Natural killer cell (primary cell): ENCODE data around the gene RUNX1. TPM values are rescaled to one million over a fixed set of nuclear protein-coding genes. Genes with fewer than 3 reads are reported as not detected.
"Not testable (repeated sequence)": the region's sequence is repeated elsewhere in the genome, so short reads cannot be mapped to it uniquely, and the experiment has no call there.

ENCODE experiments used
- ATAC-seq, 3 donors: fragments of 150-1000 bp in 2 of 3; fragments of 200-7000 bp in 1 of 3; cut with Tn5 transposase; 1 replicate in 1 of 3; 2 replicates in 2 of 3; pipeline ENCODE4 v1.10.0; 2021; ENCODE audit warnings: mild to moderate bottlenecking in 2 of 3, moderate library complexity in 2 of 3
- DNase-seq, 2 donors: peaks; one replicate each; pipeline versions ENCODE4 v3.0.0 to v3.0.0-alpha.2; 2013 to 2021; ENCODE audit warnings: mixed read lengths in 1 of 2
- H3K27ac ChIP-seq: one replicate; pipeline ENCODE4 v1.5.1; 2013; ENCODE audit warnings: mild to moderate bottlenecking, low read length
- H3K27me3 ChIP-seq: one replicate; pipeline ENCODE4 v1.6.1; 2013; ENCODE audit warnings: low read length; ENCODE audit not compliant: control insufficient read depth, insufficient read depth
- H3K36me3 ChIP-seq: one replicate; pipeline ENCODE4 v1.6.1; 2013; ENCODE audit warnings: low read length; ENCODE audit not compliant: control insufficient read depth, insufficient read depth
- H3K4me1 ChIP-seq: one replicate; pipeline ENCODE4 v1.6.1; 2013; ENCODE audit warnings: low read length; ENCODE audit not compliant: control insufficient read depth, insufficient read depth
- H3K4me3 ChIP-seq: one replicate; pipeline ENCODE4 v1.5.1; 2013; ENCODE audit warnings: low read length
- H3K9me3 ChIP-seq: one replicate; pipeline ENCODE4 v1.6.1; 2013; ENCODE audit warnings: low read length; ENCODE audit not compliant: control insufficient read depth, insufficient read depth
- H3K27ac Mint-ChIP-seq, 2 donors: one replicate each; pipeline ENCODE4 v1.8.0; 2022; ENCODE audit warnings: mild to moderate bottlenecking in 2 of 2, mixed read lengths in 2 of 2, moderate library complexity in 1 of 2
- H3K27me3 Mint-ChIP-seq, 2 donors: one replicate each; pipeline ENCODE4 v1.8.0; 2022; ENCODE audit warnings: low read depth in 2 of 2, mixed read lengths in 2 of 2
- H3K36me3 Mint-ChIP-seq: one replicate; pipeline ENCODE4 v1.8.0; 2022; ENCODE audit warnings: mixed read lengths
- H3K4me1 Mint-ChIP-seq, 2 donors: one replicate each; pipeline ENCODE4 v1.8.0; 2022; ENCODE audit warnings: mixed read lengths in 2 of 2
- H3K4me3 Mint-ChIP-seq: one replicate; pipeline ENCODE4 v1.8.0; 2022; ENCODE audit warnings: mild to moderate bottlenecking, moderate library complexity, mixed read lengths
- H3K9me3 Mint-ChIP-seq, 2 donors: one replicate each; pipeline ENCODE4 v1.8.0; 2022; ENCODE audit warnings: mixed read lengths in 2 of 2
- CTCF ChIP-seq: fragments of 200-600 bp; IDR thresholded peaks from one replicate; pipeline ENCODE4 v1.8.0; 2022; ENCODE audit warnings: antibody characterized with exemption
- WGBS: methylation state at CpG from one replicate; pipeline ENCODE4 v1.1.7; 2013; ENCODE audit warnings: missing lambda C conversion rate; ENCODE audit not compliant: insufficient coverage; 5-methylcytosine and 5-hydroxymethylcytosine counted together
- intact Hi-C: fragments of 100-400 bp; cut with micrococcal nuclease; formaldehyde crosslinking; loops from one replicate; pipeline ENCODE4 v1.14.2; 2022
- total RNA-seq, 4 donors: library from RNA; stranded (reverse); fragments of 120-200 nt in 1 of 4; gene quantifications; one replicate each; pipeline versions ENCODE4 v1.2.3 to v1.2.4, GENCODE V29; 2013 to 2022

The RUNX1 gene
- total RNA-seq, 3 donors from 2014 or later (not counting 1 experiment from before 2014, with no cell fraction given): 62.1 to 171 (median 98.2) TPM

- Mint-ChIP-seq H3K4me1 (peaks cover 85 to 87% of the 10 kb centered on the region in 2 donors), H3K9me3 (no peaks in the 10 kb centered on the region), H3K36me3 (no peaks in the 10 kb centered on the region), H3K27me3 (no peaks in the 10 kb centered on the region), H3K4me3 (no peak overlapping the region), H3K27ac (peak overlapping the region; percentile 94 to 96)
- Histone ChIP-seq H3K27me3 (no peaks in the 10 kb centered on the region), H3K36me3 (peaks cover 2% of the 10 kb centered on the region), H3K27ac (no peak overlapping the region), H3K9me3 (no peaks in the 10 kb centered on the region), H3K4me1 (peaks cover 38% of the 10 kb centered on the region), H3K4me3 (no peak overlapping the region)
- ATAC-seq: no peak
- intact Hi-C loops: loop anchor here (5.0 kb wide), 1 partner anchor 177 kb away; no protein-coding TSS in a partner anchor
- DNase-seq: no peak
- no peak for TF ChIP-seq CTCF
Measured at GRCh38 chr21:34805157-34805556, 243.9 kb downstream of the RUNX1 start.

GRCh38 chr21:34804584-34804983 lies 244.5 kb downstream of the RUNX1 start:
- H3K36me3 ChIP-seq, H3K4me3 ChIP-seq, H3K27me3 Mint-ChIP-seq, H3K27me3 ChIP-seq, H3K27ac ChIP-seq, H3K36me3 Mint-ChIP-seq, ATAC-seq, DNase-seq, H3K9me3 Mint-ChIP-seq, H3K9me3 ChIP-seq, intact Hi-C loops, H3K4me3 Mint-ChIP-seq: not testable (repeated sequence)
- H3K4me1 ChIP-seq: peaks cover 32% of the 10 kb centered on the region
- H3K4me1 Mint-ChIP-seq: peaks cover 81 to 85% of the 10 kb centered on the region in 2 donors
- WGBS: 93% methylated on average over 5 of the region's 7 CpGs
- H3K27ac Mint-ChIP-seq: peak overlapping the region; percentile 45 to 58

- DNase-seq: no peak
- Mint-ChIP-seq H3K36me3 (no peaks in the 10 kb centered on the region), H3K4me1 (peaks cover 73 to 78% of the 10 kb centered on the region in 2 donors), H3K27me3 (no peaks in the 10 kb centered on the region), H3K9me3 (no peaks in the 10 kb centered on the region), H3K27ac (peak overlapping the region; percentile 45 to 58), H3K4me3 (no peak overlapping the region)
- H3K9me3 ChIP-seq: no peaks in the 10 kb centered on the region
- peaks cover 14% of the 10 kb centered on the region for H3K36me3 ChIP-seq
- H3K27me3 ChIP-seq: no peaks in the 10 kb centered on the region
- no peak overlapping the region for H3K27ac ChIP-seq
- H3K4me3 ChIP-seq: no peak overlapping the region
- intact Hi-C loops: no loop called here
- no peak for ATAC-seq
- WGBS: 64% methylated on average over 1 of the region's 2 CpGs
- TF ChIP-seq CTCF: no peak
- H3K4me1 ChIP-seq: peaks cover 25% of the 10 kb centered on the region
Measured at GRCh38 chr21:34803782-34804370, 245.2 kb downstream of the RUNX1 start.

GRCh38 chr21:34802180-34802899 lies 246.8 kb downstream of the RUNX1 start:
- Histone ChIP-seq H3K4me1 (peaks cover 10% of the 10 kb centered on the region), H3K27me3 (no peaks in the 10 kb centered on the region), H3K9me3 (no peaks in the 10 kb centered on the region), H3K4me3 (no peak overlapping the region), H3K36me3 (peaks cover 29% of the 10 kb centered on the region), H3K27ac (no peak overlapping the region)
- H3K27ac Mint-ChIP-seq: peak overlapping the region; percentile 70 to 78
- intact Hi-C loops: no loop called here
- H3K4me1 Mint-ChIP-seq: peaks cover 58 to 62% of the 10 kb centered on the region in 2 donors
- no peak for DNase-seq
- peaks cover 7% of the 10 kb centered on the region for H3K36me3 Mint-ChIP-seq
- ATAC-seq: no peak
- WGBS: 50% methylated on average over 1 of the region's 1 CpG
- H3K4me3 Mint-ChIP-seq: no peak overlapping the region
- H3K27me3 Mint-ChIP-seq: no peaks in the 10 kb centered on the region
- TF ChIP-seq CTCF: no peak
- H3K9me3 Mint-ChIP-seq: no peaks in the 10 kb centered on the region
